T-helper 1 cell treated with Interleukin-12 subunit alpha and Interleukin-12 subunit beta and Interleukin-4 antibody, amounts not matched to agents 30 μg/mL and 1 μg/mL, for 36 hours (primary cell): Measurements from ENCODE around the gene CD7.
"Not testable (repeated sequence)": the region's sequence is repeated elsewhere in the genome, so short reads cannot be mapped to it uniquely, and the experiment has no call there.

Source experiments
- H3K27ac Mint-ChIP-seq: one replicate; pipeline ENCODE4 v1.8.0; 2021; ENCODE audit warnings: mild to moderate bottlenecking, mixed read lengths
- H3K27me3 Mint-ChIP-seq: one replicate; pipeline ENCODE4 v1.8.0; 2021; ENCODE audit warnings: low read depth, mixed read lengths
- H3K36me3 Mint-ChIP-seq: one replicate; pipeline ENCODE4 v1.8.0; 2021; ENCODE audit warnings: low read depth, mixed read lengths
- H3K4me1 Mint-ChIP-seq: one replicate; pipeline ENCODE4 v1.8.0; 2021; ENCODE audit warnings: low read depth, mixed read lengths
- H3K4me3 Mint-ChIP-seq: one replicate; pipeline ENCODE4 v1.8.0; 2021; ENCODE audit warnings: mild to moderate bottlenecking, moderate library complexity, mixed read lengths
- H3K9me3 Mint-ChIP-seq: one replicate; pipeline ENCODE4 v1.8.0; 2021; ENCODE audit warnings: mixed read lengths

The CD7 gene

DNA sequence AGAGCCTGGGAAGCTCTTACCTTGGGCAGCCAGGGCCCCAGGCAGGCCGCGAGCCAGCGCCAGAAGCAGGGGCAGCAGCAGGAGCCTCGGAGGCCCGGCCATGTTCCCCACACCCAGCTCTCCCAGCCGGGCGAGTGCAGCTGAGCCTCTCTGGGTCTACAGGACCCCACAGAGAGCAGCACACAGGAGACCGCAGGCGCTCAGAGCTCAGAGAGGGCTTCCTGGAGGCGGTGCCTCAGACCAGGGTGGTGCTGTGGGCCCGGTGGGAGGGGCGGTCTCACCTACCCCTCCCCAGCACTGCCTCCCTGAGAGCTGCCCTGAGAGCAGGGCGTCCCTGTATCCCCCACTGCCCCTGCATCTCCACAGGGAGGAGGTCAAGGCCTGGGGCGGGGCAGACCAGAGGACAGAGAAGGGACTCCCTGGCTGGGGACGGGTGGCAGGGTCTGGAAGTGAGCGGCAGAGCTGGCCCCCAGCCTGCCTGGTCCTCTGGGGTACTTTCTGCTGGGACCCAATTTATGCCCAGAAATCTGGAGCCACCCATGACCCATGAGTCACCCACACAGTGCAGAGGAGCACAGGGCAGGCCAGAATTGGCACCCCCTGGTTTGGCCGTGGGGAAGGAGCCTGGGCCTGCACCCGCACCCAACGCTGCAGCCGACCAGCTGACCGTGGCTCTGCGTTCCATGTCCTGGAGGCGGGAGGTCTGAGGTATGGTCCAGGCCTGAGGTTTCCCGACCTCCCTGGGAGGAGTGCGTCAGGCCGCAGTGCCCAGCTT is at the start of gene CD7:
TSS of gene CD7 (minus strand) at position 215 of the 775 bp plus-strand sequence. CDS start at position 102, 113 bp downstream.
- H3K9me3 Mint-ChIP-seq: no peaks in the 10 kb centered on the region
- H3K27ac Mint-ChIP-seq: peak within 1 kb of the TSS; percentile 78
- H3K36me3 Mint-ChIP-seq: peaks cover 11% of the 10 kb centered on the region
- no peaks in the 10 kb centered on the region for H3K27me3 Mint-ChIP-seq
- peaks cover 10% of the 10 kb centered on the region for H3K4me1 Mint-ChIP-seq
- peak within 1 kb of the TSS; percentile 96 for H3K4me3 Mint-ChIP-seq

DNA sequence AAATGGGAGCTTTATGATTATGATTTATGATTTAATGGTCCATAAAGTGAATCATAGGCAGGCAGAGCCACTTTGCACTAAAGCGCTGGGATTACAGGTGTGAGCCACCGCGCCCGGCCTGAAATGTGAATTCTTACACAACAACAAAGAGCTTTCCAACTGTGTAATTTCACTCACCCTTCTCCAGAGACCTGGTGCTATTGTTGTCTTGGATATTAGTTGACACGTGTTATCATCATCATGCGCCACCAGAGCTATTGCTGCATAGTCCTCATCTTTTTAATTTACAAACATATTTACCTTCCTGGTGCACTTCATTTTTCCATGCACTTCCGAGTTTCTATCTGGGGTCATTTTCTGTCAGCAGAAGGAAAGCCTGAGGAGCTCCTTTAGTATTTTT is 49.3 kb upstream of the CD7 start:
- H3K9me3 Mint-ChIP-seq: no peaks in the 10 kb centered on the region
- H3K36me3 Mint-ChIP-seq: no peaks in the 10 kb centered on the region
- H3K4me1 Mint-ChIP-seq: peaks cover 4% of the 10 kb centered on the region
- no peak overlapping the region for H3K4me3 Mint-ChIP-seq
- no peak overlapping the region for H3K27ac Mint-ChIP-seq
- H3K27me3 Mint-ChIP-seq: peaks cover 44% of the 10 kb centered on the region

DNA sequence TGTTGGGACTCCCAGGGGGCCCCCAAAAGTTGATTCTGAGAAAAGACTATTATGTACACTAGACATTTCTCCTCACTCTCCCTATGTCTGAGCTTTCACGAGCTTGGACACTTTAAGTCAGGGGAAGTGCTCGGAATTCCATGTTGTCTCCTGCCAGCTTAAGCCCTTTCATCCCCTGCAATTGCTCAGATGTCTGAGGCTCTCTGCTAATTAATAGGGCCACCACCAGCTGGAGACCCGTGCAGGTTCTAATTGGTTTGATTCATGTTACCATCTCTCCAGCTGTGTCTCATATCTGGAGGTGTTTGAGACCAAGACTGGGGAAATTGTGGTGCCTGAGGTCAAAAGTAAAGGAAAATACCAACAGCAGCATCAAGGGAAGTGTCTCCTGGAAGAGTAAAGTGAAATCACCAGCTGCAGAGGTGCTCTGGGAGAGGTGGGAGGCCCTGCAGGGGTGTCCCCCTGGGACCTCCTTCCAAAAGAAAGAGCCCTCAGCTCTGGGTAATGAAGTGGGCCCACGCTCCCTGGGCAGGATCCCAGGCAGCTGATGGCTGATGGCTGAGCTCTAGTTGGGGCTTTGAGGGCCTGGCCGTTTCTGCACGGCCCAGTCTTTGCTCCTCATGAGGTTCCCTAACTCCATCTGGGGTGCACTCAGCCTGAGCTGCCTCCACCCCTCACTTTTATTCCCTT is 48.3 kb upstream of the CD7 start:
- H3K27me3 Mint-ChIP-seq: peaks cover 40% of the 10 kb centered on the region
- H3K27ac Mint-ChIP-seq: no peak overlapping the region
- H3K4me1 Mint-ChIP-seq: no peaks in the 10 kb centered on the region
- H3K4me3 Mint-ChIP-seq: no peak overlapping the region
- no peaks in the 10 kb centered on the region for H3K9me3 Mint-ChIP-seq
- H3K36me3 Mint-ChIP-seq: no peaks in the 10 kb centered on the region

DNA sequence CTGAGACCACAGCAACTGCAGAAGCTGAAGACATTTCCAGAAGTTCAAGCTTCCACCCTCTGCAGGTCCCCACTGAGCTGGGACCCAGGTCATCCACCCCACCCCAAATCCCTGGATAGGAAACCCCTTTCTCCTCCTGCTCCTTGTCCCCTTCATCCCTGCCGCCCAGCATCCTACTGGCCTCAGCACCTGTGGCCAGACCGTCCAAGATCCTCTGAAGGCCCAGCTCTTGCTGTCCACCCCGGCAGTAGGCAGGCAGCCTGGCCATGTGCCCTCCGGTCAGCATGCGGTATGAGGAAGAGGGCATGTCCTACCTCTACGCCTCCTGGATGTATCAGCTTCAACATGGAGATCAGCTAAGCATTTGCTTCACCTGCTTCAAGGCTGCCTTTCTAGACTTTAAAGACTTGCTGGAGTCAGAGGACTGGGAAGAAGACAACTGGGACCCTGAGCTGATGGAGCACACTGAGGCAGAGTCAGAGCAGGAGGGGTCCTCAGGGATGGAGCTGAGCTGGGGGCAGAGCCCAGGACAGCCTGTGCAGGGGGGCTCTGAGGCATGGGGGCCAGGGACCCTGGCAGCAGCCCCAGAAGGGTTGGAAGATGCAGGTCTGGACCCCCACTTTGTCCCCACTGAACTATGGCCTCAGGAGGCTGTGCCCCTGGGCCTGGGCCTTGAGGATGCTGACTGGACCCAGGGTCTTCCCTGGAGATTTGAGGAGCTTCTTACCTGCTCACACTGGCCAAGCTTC is 44.7 kb upstream of the CD7 start:
- Mint-ChIP-seq H3K9me3 (no peaks in the 10 kb centered on the region), H3K36me3 (no peaks in the 10 kb centered on the region), H3K4me3 (no peak overlapping the region), H3K27me3 (peaks cover 20% of the 10 kb centered on the region), H3K4me1 (peaks cover 8% of the 10 kb centered on the region), H3K27ac (no peak overlapping the region)

DNA sequence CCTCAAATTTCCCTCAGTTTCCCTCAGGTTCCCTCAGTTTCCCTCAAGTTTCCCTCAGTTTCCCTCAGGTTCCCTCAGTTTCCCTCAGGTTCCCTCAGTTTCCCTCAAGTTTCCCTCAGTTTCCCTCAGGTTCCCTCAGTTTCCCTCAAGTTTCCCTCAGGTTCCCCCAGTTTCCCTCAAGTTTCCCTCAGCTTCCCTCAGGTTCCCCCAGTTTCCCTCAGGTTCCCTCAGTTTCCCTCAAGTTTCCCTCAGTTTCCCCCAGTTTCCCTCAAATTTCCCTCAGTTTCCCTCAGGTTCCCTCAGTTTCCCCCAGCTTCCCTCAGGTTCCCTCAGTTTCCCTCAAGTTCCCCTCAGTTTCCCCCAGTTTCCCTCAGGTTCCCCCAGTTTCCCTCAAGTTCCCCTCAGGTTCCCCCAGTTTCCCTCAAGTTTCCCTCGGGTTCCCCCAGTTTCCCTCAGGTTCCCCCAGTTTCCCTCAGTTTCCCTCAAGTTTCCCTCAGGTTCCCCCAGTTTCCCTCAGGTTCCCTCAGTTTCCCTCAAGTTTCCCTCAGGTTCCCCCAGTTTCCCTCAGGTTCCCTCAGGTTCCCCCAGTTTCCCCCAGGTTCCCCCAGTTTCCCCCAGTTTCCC is 42.2 kb upstream of the CD7 start:
- peaks cover 12% of the 10 kb centered on the region for H3K27me3 Mint-ChIP-seq
- H3K4me3 Mint-ChIP-seq, H3K27ac Mint-ChIP-seq, H3K9me3 Mint-ChIP-seq, H3K36me3 Mint-ChIP-seq, H3K4me1 Mint-ChIP-seq: not testable (repeated sequence)

DNA sequence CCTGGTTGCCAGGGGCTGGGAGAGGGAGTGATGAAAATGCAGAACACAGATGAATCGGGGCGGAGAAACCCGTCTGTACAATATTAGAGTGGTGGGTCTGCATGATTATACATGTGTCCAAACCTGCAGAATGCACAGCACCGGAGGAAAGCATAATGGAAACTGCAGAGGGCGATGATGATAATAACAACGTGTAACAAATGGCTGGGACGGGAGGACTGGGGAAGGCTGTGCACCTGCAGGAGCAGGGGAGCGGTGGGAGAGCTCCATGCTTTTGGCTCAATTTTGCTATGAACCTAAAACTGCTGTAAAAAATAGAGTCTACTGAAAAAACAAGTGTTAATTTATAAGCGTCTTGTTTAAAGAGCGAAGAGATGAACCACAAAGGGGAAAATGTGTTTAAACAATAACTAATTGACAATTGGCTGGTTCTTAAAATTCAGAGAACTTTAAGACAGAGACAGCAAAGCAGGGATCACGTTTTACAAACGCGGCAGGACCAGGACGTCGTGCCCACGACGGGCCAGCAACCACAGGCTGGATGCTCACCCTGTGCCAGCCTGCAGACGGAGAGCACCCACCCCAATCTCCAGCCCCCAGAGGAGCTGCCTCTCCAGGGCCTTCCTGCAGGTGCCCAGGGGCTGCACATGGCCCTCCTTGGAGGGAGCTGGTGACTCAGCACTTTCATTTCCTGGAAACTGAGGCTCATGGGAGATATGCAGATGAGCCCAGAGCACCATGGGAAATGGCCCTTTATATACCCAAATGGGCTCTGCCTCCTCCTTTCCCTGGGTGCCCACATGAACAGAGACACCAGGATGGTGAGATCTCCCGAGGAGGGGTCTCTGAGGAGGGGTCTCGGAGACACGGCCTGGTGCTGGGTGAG is 41.3 kb upstream of the CD7 start, which contains the start of gene TEX19:
TSS of gene TEX19 (plus strand) at position 783 of the 886 bp plus-strand sequence. CDS start 2,904 bp downstream, outside the sequence.
- Mint-ChIP-seq H3K4me1 (peaks cover 8% of the 10 kb centered on the region), H3K36me3 (no peaks in the 10 kb centered on the region), H3K9me3 (no peaks in the 10 kb centered on the region), H3K4me3 (no peak within 1 kb of the TSS), H3K27me3 (peaks cover 12% of the 10 kb centered on the region), H3K27ac (peak within 1 kb of the TSS; percentile 16)

DNA sequence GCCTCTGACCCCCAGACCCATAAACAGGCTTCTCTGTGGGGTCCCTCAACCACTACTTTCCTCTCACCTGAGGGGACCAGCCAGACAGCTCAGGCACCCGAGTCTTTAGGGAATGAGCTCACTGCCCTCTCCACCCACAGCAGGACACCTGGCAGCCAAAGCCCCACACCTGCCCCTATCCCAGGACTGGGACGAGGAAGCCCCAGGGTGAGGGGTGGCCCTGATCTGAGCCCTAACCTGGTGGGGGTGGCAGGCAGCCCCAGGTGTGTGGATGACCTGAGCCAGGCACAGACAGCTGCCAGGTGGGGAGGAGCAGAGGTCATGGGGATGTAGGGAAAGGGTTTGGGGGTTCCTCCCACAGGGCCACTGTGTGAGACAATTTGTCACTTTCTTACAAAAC is 40.0 kb upstream of the CD7 start:
- peaks cover 12% of the 10 kb centered on the region for H3K27me3 Mint-ChIP-seq
- H3K36me3 Mint-ChIP-seq: no peaks in the 10 kb centered on the region

DNA sequence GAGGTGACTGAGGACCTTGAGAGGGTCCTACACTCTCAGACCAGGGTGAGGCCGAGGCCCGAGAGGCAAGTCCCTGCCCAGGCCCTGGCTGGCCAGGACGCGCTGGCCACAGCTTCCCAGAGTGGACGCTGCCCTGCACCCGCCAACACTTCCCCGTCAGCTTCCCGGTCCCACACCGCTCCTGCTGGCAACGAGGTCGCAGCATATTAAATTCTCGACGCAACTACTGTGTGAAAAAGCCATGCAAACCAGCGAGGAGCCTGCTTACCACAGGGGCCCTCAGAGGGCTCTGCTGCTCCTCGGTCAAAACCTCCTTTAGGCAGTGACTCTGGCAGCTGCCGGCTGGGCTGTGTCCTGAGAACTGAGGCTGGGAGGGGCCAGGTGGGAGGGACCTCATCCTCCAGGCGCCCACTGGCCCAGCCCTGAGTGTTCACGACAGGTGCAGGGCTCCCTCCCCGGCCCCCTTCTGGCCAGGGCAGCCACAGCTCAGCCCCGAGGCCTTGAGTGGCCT is 39.5 kb upstream of the CD7 start:
- peaks cover 11% of the 10 kb centered on the region for H3K27me3 Mint-ChIP-seq
- no peaks in the 10 kb centered on the region for H3K9me3 Mint-ChIP-seq
- peaks cover 8% of the 10 kb centered on the region for H3K4me1 Mint-ChIP-seq
- H3K4me3 Mint-ChIP-seq: no peak overlapping the region
- no peaks in the 10 kb centered on the region for H3K36me3 Mint-ChIP-seq
- H3K27ac Mint-ChIP-seq: no peak overlapping the region

More for the DNA sequence above, 40.0 kb upstream of the CD7 start:
- H3K4me1 Mint-ChIP-seq: peaks cover 8% of the 10 kb centered on the region
- H3K4me3 Mint-ChIP-seq: no peak overlapping the region
- no peak overlapping the region for H3K27ac Mint-ChIP-seq
- H3K9me3 Mint-ChIP-seq: no peaks in the 10 kb centered on the region

DNA sequence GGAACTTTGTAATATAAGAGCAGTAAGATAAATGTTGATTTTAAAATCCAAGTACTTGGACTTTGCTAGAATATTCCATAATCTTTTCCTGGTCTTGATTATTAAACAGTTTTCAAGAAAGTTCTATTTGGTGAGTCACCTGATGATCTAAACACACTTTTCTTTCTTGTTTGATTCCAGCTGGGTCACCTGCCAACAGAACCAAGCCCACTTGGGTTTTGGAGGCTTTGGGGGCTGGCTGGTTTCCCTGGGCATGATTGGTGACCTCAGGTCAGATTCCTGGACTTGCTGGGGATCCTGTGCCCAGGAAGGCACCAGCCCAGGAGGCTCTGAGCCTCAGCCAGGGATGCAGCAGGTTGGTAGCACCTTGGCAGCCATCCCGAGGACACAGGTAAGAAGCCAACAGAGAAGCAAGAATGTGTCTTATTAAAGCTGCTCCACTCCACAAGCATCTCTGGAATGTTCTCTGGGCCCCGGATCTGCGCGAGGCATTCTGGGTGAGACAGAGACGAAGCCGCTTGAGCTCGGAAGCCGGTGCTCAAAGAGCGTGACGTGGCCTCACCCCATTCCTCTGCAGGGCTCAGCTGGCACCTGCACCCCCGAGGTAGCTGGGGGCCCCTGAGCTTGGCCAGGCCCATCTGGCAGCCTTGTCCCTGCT is 38.5 kb upstream of the CD7 start:
- Mint-ChIP-seq H3K27ac (no peak overlapping the region), H3K36me3 (no peaks in the 10 kb centered on the region), H3K4me1 (peaks cover 8% of the 10 kb centered on the region), H3K9me3 (no peaks in the 10 kb centered on the region), H3K4me3 (no peak overlapping the region), H3K27me3 (peaks cover 8% of the 10 kb centered on the region)

DNA sequence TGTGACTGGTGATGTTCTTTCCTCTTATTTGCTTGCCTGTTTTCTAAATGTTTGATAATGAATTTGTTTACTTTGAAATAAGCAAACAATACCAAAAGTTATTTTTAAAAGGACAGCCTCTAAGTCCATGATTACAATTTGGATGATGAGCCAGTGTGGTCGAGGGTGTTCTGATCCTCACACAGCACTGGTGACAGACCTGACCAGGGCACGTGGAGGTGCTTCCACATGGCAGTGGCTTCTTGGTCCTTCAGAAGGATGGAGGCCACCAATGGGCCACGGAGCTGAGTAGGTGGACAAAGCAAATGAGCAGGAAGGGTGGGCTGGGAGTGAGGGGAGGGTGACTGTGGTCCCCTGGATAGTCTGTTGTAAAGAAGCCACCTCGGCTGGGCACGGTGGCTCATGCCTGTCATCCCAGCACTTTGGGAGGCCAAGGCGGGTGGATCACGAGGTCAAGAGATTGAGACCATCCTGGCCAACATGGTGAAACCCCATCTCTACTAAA is 37.4 kb upstream of the CD7 start:
- Mint-ChIP-seq H3K27ac (no peak overlapping the region), H3K4me3 (no peak overlapping the region), H3K4me1 (peaks cover 8% of the 10 kb centered on the region), H3K9me3 (no peaks in the 10 kb centered on the region), H3K27me3 (peaks cover 8% of the 10 kb centered on the region), H3K36me3 (no peaks in the 10 kb centered on the region)

DNA sequence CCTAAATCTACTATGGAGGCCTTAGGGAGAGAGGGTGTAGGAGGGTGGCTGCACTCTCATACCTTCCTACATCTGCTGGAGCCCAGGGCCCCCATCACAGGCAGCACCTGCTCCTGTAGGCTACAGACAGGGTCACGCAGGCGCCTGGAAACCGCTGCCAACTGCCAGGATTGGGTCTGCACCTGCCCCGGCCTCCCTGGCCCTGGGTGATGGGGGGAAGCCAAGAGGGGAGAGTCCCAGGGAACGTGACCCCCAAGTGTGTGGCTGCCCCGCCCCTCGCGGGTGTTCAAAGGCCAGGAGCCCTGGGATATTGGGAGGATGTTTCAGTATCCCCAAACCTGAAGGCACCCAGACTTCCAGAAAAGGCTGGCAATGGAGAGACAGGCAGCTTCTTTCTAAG is 36.1 kb upstream of the CD7 start:
- Mint-ChIP-seq H3K27me3 (peaks cover 7% of the 10 kb centered on the region), H3K27ac (no peak overlapping the region), H3K4me3 (no peak overlapping the region), H3K4me1 (peaks cover 5% of the 10 kb centered on the region), H3K36me3 (no peaks in the 10 kb centered on the region), H3K9me3 (no peaks in the 10 kb centered on the region)

DNA sequence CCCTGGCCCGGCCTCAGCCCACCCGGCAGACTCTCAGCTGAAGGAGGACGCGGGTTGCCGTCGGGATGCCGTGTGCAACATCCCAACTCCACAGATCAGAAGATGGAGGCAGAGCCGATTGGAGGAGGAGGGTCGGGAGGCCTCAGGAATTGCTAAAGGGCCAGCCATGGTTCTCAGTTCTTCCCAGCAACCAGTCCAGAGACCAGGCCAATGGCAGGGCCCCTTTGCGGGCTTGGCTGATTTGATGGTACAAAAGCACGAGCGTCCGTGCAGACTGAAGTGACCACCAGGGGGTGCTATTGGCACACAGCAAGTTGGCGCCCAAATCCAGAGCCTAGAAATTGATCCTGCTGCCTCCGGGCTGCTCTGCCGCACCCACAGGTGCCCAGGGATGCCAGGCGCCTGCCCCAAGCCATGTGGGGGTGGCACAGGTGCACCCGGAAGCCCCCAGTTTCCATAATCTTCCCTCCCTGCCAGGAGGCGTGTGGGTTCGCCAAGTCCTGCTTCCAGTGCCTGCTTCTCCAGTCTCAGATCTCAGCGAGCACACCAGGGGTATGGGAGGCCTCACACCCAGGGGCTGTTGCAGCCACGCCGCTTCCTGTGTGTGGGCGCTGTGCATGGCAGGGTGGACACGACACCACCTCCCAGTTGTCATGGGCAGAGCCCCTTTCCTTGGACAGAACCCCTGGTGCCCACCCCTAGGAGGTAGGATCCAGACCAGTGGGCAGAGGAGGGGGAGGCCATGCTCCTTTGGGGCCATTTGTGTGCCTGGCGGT is 34.5 kb upstream of the CD7 start:
- Mint-ChIP-seq H3K4me3 (no peak overlapping the region), H3K27me3 (peaks cover 3% of the 10 kb centered on the region), H3K4me1 (no peaks in the 10 kb centered on the region), H3K36me3 (no peaks in the 10 kb centered on the region), H3K27ac (no peak overlapping the region), H3K9me3 (no peaks in the 10 kb centered on the region)
